Osteoblast (primary cell): ENCODE measurements around the gene BCAN. TPM values are rescaled to one million over a fixed set of nuclear protein-coding genes. Genes with fewer than 3 reads are reported as not detected.

Experiments
- DNase-seq: peaks from one replicate; pipeline ENCODE4 v3.0.0; 2011; ENCODE audit warnings: low spot score, mixed read lengths; ENCODE audit not compliant: insufficient read length; ENCODE audit errors: missing footprints
- H2AFZ ChIP-seq: 2 replicates; pipeline ENCODE4 v1.6.0; 2011; ENCODE audit warnings: mild to moderate bottlenecking, low read length
- H3K27ac ChIP-seq: 2 replicates; pipeline ENCODE4 v1.5.1; 2011; ENCODE audit warnings: mild to moderate bottlenecking, low read depth, low read length, moderate library complexity
- H3K27me3 ChIP-seq: 2 replicates; pipeline ENCODE4 v1.6.0; 2012; ENCODE audit warnings: mild to moderate bottlenecking, control low read depth, inconsistent platforms, low read length, moderate library complexity; ENCODE audit not compliant: insufficient read depth
- H3K36me3 ChIP-seq: 2 replicates; pipeline ENCODE4 v1.5.1; 2011; ENCODE audit warnings: mild to moderate bottlenecking, low read length, control low read depth, moderate library complexity; ENCODE audit not compliant: insufficient read depth
- H3K4me1 ChIP-seq: 2 replicates; pipeline ENCODE4 v1.5.1; 2011; ENCODE audit warnings: mild to moderate bottlenecking, low read length, control low read depth, moderate library complexity; ENCODE audit not compliant: insufficient read depth
- H3K4me2 ChIP-seq: 2 replicates; pipeline ENCODE4 v1.6.0; 2011; ENCODE audit warnings: mild to moderate bottlenecking, low read length; ENCODE audit not compliant: insufficient read depth
- H3K4me3 ChIP-seq: fragments of 200-600 bp; sonication (generic); 3 replicates; pipeline ENCODE4 v1.5.1; 2012; ENCODE audit warnings: mild to moderate bottlenecking, low read length, inconsistent platforms; ENCODE audit not compliant: insufficient read depth
- H3K79me2 ChIP-seq: 2 replicates; pipeline ENCODE4 v1.6.0; 2012; ENCODE audit warnings: mild to moderate bottlenecking, low read length, control low read depth, inconsistent platforms; ENCODE audit not compliant: insufficient read depth
- H3K9me3 ChIP-seq: 2 replicates; pipeline ENCODE4 v1.5.1; 2011; ENCODE audit warnings: low read depth, low read length, control low read depth
- H4K20me1 ChIP-seq: 2 replicates; pipeline ENCODE4 v1.6.0; 2012; ENCODE audit warnings: mild to moderate bottlenecking, low read length, control low read depth; ENCODE audit not compliant: insufficient read depth
- total RNA-seq: library from RNA; depleted of rRNA; stranded (reverse); fragments of >200 nt; gene quantifications from 2 replicates; pipeline ENCODE4 v1.2.3, GENCODE V29; 2012
- TF ChIP-seq, protein P1 (sequence below): IDR thresholded peaks from 2 replicates; pipeline ENCODE4 v1.5.1; 2011; ENCODE audit warnings: mild to moderate bottlenecking, low read depth, low read length, moderate library complexity; ENCODE audit errors: extremely low read depth

BCAN gene
- total RNA-seq, 1 donor = not detected

DNA sequence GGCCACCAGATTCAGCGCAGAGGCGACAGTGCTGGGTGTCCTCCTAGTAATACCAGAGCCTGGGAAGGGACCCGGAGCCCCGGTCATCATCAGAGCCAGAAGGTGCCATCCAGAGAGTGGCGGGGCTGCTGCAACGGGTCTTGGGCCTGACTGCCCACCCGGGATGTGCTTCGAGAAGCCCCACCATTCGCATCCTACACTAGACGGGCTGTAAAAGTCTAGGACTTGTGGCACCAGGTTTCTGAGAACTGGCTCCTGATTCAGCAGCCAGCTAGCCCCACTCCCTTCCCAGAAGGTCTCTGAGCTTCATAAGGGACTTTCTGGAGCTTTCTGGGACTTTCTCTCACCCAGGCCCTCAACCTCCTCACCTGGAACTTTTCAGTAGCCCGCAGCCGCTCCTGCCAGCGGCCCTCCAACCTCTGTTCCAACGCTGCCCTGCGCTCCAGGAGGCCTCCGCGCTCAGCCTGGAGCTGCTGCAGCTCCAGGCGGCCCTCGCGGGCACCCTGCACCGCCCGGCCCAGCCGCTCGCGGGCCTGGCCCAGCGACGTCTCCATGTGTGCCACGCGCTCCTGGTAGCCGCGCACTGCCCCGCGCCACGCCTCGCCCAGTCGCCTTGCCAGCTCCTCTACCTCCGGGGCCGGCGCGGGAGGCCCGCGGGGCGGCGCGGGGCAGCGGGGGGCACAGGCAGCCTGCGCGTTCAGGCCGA, 34.4 kb downstream of the BCAN start:
- no peaks in the 10 kb centered on the region for H3K9me3 ChIP-seq
- no peaks in the 10 kb centered on the region for H4K20me1 ChIP-seq
- peak overlapping the region; percentile 97 for H3K4me2 ChIP-seq
- peaks cover 16% of the 10 kb centered on the region for H3K4me1 ChIP-seq
- H3K27me3 ChIP-seq = peaks cover 22% of the 10 kb centered on the region
- no peak overlapping the region for H3K27ac ChIP-seq
- DNase-seq = peak; percentile 66
- H2AFZ ChIP-seq = peak overlapping the region; percentile 51
- no peaks in the 10 kb centered on the region for H3K79me2 ChIP-seq
- TF ChIP-seq, protein P1, sequence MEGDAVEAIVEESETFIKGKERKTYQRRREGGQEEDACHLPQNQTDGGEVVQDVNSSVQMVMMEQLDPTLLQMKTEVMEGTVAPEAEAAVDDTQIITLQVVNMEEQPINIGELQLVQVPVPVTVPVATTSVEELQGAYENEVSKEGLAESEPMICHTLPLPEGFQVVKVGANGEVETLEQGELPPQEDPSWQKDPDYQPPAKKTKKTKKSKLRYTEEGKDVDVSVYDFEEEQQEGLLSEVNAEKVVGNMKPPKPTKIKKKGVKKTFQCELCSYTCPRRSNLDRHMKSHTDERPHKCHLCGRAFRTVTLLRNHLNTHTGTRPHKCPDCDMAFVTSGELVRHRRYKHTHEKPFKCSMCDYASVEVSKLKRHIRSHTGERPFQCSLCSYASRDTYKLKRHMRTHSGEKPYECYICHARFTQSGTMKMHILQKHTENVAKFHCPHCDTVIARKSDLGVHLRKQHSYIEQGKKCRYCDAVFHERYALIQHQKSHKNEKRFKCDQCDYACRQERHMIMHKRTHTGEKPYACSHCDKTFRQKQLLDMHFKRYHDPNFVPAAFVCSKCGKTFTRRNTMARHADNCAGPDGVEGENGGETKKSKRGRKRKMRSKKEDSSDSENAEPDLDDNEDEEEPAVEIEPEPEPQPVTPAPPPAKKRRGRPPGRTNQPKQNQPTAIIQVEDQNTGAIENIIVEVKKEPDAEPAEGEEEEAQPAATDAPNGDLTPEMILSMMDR = no peak
- no peaks in the 10 kb centered on the region for H3K36me3 ChIP-seq
- peak overlapping the region; percentile 68 for H3K4me3 ChIP-seq

DNA sequence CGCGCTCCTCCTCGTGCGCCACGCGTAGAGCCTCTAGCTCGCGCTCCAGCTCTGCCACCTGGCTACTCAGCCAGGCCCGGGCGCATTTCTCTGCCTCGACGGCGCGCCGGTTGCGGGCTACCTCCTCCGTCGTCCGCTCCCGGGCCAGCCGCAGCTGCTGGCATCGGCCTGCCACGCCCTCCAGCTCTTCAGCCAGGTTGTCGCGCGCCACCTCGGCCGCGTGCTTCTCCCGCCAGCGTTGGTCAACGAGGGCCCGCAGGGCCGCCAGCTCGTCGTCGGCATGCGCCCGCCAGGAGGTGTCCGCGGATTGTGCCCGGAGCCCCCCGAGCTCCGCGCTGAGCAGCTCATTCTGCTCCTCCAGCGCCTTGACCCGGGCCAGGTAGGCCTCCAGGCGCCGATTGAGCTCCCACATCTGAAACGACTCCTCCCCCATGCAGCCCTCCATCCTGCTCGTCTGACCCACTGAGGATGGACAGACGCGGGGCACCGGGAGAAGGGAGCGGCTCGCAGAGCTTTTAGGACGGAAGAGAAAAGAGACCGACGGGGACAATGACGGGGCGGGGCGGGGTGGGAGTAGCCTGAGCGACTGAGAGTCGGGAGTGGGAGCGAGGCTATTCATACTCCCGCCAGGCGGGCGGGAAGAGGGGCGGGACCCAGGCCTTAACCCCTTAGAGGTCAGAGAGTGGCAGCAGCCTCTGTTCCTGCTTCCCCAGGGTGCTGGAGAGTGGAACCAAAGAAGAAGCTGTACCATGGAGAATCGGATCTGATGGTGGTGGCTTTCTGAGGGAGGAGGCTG, 35.1 kb downstream of the BCAN start, which contains the start of gene NES:
Gene NES, minus strand, starts transcription at position 588 of the 796 bp plus-strand sequence. Its CDS starts 143 bp downstream, at position 445.
- H4K20me1 ChIP-seq = no peaks in the 10 kb centered on the region
- peak within 1 kb of the TSS; percentile 94 for H2AFZ ChIP-seq
- no peak within 1 kb of the TSS for H3K27ac ChIP-seq
- DNase-seq = peak; percentile 94
- H3K4me1 ChIP-seq = peaks cover 16% of the 10 kb centered on the region
- peaks cover 24% of the 10 kb centered on the region for H3K27me3 ChIP-seq
- no peaks in the 10 kb centered on the region for H3K9me3 ChIP-seq
- H3K4me2 ChIP-seq = peak within 1 kb of the TSS; percentile 97
- peak within 1 kb of the TSS; percentile 68 for H3K4me3 ChIP-seq
- TF ChIP-seq, protein P1 = no peak
- H3K79me2 ChIP-seq = no peaks in the 10 kb centered on the region
- H3K36me3 ChIP-seq = no peaks in the 10 kb centered on the region

GRCh38 chr1:156677616-156678596, 36.0 kb downstream of the BCAN start:
- H3K9me3 ChIP-seq = no peaks in the 10 kb centered on the region
- H3K4me3 ChIP-seq = peak overlapping the region; percentile 68
- H2AFZ ChIP-seq = peak overlapping the region; percentile 94
- peak; percentile 98 for DNase-seq
- peaks cover 16% of the 10 kb centered on the region for H3K4me1 ChIP-seq
- no peaks in the 10 kb centered on the region for H3K79me2 ChIP-seq
- no peak overlapping the region for H3K27ac ChIP-seq
- TF ChIP-seq, protein P1 = peak; percentile 96
- peak overlapping the region; percentile 97 for H3K4me2 ChIP-seq
- no peaks in the 10 kb centered on the region for H3K36me3 ChIP-seq
- H4K20me1 ChIP-seq = no peaks in the 10 kb centered on the region
- peaks cover 24% of the 10 kb centered on the region for H3K27me3 ChIP-seq
